ENCODE data around the gene PPP1R11. TPM values are rescaled to one million over a fixed set of nuclear protein-coding genes. Genes with fewer than 3 reads are reported as not detected.

PPP1R11 gene
- total RNA-seq, 1 donor from 2014 or later = 46.3 TPM

DNA sequence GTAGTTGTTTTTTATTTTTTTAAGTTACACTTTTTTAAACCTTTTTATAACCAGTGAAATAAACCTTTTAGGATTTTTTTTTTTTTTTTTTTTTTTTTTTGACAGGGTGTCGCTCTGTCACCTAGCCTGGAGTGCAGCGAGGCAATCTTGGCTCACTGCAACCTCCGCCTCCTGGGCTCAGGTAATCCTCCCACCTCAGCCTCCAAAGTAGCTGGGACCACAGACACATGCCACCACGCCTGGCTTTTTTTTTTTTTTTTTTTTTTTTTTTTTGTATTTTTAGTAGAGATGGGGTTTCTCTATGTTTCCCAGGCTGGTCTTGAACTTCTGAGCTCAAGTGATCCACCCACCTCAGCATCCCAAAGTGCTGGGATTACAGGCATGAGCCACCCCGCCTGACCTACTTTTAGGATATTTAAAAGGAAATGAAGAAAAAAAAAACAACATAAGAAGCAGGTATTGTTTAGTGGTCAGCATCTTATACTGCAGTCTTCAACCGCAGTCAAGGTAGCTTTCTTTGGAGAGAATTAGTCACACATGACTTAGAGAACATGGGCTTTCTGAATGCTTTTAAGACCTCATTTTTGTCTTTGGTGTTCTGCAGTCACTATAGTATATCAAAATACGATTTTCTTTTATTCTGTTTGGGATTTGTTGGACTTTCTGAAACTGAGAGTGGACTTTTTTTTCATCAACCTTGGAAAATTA lies 4.4 kb upstream of the PPP1R11 start:
- ATAC-seq = no peak

DNA sequence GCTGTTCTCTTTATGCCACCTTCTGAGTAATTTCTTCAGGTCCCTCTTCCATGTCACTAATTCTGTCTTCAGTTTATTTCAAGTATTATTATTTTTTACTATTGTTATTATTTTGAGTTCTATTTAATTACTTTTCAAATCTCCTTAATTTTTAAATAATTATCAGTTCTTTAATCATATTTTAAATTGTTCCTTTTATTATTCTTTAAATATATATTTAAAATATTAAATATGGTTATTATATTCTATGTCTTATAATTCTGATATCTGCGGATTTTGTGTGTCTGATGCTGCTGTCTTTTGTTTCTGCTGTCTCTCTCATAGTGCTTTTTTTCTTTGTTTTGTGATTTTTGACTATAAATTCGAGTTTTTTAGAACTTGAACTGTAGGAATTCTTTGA lies 3.7 kb upstream of the PPP1R11 start:
- ATAC-seq = no peak

DNA sequence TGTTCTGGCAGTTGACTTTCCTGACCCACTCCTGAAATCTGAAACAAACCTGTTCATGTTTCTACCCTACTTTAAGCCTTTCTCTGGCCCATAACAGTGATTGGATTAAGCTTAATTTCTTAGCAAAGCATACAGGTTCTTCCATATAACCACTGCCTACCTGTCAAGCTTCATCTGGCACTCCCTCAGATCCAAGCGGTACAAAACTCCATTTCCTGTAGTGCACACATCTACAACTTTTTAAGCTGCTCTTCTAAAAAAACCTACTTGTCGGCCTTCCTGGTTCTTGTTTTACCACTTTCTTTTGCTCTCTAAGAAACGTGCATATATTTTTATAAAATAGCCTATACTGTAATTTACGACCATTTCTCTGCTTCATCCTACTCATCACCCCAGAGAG lies 916 bp upstream of the PPP1R11 start:
- ATAC-seq = peak; percentile 10

DNA sequence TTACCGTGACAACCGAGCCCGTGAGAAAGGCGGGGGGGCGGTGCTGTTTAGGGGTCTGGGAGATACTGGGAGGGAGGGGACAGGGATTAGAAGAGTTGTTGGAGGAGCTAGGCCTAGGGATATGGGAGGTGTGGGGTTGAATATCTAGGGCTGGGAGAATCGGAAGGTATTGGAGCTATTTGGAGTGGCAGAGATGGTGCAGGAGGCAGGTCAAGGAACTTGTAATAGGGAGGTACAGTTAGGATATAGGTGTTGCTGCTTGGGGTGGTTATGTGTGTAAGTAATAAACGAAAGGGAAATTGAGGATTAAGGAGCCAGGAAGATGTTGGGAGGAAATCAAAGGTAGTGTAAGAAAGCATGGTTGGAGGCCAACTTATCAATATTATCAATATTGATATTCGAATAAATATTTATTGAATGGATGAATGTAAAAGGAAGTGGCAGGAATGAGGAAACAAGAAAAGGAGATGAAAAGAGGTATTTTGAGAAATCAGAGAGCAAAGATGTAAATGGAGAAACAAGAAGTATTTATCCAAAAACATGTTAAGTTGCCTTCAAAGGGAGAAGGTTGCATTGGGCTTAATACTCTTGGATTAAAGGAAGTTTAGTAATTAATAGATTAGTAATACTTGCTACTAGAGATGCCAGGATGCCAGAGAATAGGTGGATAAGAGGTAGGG lies 602 bp downstream of the PPP1R11 start:
- no peak for ATAC-seq

DNA sequence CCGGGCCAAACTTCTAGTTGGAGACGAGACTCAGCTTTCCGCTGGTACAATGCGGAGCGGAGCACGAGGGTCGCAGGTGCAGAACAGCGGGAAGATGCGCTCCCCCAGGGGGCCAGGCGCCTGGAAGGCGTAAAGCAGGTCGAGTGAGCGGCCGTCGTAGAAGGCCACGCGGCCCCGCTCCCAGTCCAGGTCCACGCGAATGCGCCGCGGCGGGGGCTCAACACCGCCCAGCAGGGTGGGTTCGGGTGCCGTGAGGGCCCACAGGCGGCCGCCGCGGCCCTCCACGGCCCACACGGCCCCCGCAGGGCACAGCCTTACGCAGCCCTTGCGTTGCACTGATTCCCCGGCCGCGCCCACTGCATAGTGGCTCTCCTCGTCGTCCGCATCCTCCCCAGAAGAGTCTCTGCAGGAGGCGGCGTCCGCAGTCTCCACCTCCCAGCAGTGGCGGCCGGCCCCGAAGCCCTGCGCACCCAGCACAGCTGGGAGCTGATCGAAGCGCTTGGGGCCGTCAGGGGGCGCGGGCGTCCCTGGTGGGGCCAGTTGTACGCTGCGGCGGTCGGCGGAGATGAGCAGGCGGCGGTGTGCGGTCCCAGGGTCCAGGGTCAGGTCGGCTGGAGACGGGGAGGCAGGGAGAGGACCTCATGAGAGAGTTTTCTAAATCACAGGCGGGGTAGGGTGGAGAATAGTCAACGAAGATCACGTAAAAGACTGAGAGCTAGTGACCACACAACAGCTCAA lies 4.3 kb downstream of the PPP1R11 start:
- no peak for ATAC-seq

DNA sequence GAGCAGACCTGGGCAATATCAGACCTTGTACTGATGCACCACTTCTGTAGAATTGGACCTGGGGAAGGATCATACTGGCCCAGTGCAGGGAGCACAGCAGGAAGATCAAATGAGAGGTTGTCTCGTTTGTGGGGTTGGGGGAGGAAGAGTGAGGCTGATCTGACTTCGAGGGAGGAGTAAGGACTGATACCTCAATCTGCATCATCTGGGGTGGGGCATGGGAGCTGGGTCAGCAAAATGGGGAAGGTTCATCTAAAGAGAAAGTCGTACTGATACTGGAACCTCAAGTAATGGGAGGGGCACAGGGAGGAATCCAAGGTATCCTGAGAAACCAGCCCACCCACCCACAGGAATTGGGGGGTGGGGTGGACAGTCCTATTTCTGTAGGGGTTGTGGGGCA lies 4.9 kb downstream of the PPP1R11 start:
- ATAC-seq = no peak

DNA sequence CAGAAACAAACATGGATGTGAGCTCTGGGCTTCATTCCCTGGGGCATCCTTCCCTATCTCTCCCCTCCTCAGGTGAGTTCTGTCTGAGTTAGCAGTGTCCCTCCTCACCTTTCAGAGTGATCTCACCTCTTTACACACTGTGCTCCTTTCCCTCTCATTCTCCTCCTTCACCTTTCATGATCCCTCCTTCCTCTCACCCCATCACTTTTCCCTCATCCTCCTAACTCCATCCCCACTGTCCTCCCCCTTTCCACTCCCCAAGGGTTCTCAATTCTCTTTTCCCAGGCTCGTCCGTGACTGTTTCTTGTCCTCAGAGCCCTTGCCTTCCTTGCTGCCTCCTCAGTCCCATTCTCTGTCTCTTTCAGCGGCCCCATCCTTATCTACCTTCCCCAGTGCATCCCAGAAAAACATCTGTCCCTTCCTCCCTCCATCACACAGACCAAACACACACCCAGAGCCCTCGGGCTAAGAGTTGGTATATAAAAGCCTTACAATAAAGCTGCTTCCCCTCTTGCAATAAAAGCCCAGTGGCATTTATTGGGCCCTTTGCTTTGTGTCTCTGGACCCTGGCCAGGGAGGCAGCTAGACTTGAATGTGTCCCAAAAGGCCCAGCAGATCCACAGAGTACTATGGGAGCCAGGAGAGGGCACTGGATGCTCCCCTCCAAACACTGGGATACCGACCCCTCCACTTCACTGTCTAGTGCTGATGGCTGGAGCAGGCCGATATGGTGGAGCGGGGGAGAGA lies 6.7 kb downstream of the PPP1R11 start:
- no peak for ATAC-seq

DNA sequence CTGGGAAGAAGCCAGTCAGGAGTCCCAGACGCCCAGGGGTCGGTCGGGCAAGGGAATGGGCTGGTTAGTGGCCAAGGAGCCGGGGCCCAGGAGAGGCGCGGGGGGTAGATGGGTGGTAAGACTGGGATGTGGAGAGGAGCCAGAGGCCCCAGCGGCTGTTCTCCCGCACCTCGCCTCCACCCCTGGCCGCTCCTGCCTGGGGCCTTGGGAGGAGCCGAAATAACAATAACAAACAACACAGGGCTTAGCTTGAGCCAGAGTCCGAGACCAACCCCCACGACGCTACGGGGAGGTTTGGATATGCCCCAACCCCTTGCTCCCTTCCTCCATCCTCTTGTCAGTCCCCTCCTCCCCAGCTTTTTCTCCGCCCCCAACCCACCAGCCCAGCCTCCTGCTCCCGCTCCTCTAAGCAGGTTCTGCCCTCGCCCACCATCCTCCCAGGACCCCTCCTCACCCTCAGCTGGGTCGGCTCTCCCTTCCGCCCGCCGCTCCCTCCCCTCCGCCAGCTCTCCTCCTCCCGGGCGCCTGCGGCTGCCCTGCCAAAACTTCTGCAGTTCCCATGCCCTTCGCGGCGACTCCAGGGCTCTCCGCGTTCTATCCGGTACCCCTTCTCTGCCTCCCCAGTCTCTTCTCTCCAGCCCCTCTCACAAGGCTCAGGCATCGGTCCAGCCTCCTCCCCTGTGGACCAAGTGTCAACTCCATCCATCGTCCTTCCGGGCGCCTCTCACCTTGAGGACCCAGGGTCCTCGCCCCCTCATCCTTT lies 7.5 kb downstream of the PPP1R11 start:
- peak; percentile 2 for ATAC-seq

DNA sequence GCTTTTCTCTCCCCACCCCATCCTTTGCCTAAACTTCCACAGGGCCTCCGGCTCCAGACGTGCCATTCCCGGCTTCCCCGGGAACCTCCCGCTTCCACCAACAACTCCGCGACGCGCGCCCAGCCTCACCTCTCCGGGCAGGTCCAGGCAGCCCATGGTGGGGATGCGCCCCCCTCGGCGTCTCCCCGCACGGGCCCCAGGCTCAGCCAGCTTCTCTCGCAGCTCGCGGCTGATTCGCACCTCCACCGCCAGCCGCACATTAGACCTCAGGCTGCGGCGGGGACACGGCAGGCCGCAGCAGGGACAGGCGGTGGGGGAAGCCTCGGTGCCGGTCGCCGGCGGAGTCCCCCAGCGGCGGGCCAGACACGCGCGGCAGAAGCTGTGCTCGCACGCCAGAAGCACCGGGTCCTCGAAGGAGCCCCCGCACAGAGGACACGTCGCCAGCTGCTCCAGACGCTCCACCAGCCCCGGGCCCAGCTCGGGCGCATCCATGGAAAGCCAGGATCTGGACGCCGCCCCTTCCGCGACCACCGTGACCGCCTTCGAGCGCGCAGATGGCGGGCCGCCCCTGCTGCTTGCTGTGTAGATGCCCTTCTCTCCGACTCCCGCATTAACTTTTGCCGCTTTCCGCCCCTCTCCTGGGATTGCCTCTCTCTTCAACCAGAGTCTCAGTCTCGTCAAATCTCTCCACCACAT lies 8.2 kb downstream of the PPP1R11 start, which contains the start of gene RNF39:
Gene RNF39 (minus strand): TSS at position 676 of the 696 bp plus-strand sequence. CDS start 184 bp downstream, at position 492.
- ATAC-seq = peak; percentile 21

DNA sequence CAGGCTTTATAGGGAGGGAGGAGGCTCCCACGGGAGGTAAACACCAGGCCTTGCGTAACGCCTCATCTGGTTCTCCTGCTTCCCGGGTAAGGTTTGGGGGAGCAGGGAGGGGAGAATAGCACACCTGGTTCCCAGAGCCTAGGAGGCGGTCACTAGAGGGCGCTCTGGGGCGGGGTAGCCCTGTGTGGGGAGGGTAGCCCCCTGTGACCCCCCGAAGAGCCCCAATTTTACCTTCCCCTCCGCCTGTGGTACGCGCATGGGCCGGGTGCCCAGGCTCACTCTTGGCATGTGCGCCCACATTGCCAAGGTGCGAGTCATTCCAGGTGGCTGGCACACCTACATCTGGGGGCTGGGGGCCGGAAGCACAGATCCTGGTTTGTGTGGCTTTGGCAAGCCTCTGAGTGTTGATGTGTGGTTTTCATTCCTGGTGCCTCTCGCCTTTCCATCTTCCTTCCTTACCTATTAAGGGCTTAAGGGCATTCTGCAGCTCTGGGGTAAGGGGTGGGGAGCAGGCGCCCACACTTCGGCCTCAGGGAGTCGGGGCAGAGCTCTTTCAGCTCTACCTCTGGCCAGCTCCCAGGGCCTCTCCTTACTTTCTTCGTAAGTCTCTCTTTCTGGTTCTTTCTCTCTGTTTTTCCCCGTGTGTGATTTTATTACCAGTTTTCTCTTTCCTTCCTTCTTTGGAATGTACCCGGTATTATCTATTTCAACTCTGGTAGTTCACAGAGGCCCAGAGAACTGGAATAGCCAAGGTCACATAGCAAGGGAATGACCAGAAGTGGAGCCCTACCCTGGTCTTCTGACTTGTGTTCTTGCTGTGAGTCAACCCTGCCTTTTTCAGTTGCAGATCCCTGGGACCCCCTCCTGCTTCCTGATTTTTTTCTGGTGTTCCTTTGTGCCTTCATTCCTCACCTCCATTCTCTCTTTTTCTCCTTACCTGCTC lies 9.1 kb downstream of the PPP1R11 start:
- ATAC-seq = peak; percentile 78

DNA sequence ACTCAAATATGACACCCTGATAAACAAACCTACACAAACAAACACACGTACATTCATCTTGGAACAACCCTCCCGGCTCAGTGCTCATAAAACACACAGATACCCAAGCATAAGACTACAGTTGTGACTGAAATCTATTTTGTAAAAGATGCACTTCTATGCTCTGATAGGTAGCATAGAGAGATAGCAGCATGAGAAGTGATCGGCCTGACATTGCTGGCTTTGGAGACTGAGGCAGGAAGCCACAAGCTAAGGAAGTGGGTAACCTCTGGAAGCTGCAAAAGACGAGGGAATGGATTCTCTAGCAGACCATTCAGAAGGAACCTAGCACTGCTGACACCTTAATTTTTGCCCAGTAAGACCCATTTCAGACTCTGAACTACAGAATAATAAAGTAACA lies 10.2 kb downstream of the PPP1R11 start:
- no peak for ATAC-seq

DNA sequence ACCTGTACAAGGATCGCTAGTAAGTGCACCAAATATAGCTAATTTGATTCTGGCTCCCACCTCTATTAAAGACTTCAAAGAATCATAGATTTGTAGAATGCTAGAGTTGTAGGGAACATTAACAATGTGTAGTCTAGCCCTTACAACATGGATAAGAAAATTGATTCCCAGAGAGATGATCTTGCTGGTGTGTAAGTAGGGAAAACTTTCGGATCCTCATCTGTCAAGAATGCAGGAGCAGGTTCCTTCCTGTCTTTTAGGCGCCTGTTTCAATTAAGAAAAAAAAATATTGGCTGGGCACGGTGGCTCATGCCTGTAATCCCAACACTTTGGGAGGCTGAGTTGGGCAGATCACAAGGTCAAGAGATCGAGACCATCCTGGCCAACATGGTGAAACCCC lies 20.9 kb downstream of the PPP1R11 start:
- no peak for ATAC-seq

DNA sequence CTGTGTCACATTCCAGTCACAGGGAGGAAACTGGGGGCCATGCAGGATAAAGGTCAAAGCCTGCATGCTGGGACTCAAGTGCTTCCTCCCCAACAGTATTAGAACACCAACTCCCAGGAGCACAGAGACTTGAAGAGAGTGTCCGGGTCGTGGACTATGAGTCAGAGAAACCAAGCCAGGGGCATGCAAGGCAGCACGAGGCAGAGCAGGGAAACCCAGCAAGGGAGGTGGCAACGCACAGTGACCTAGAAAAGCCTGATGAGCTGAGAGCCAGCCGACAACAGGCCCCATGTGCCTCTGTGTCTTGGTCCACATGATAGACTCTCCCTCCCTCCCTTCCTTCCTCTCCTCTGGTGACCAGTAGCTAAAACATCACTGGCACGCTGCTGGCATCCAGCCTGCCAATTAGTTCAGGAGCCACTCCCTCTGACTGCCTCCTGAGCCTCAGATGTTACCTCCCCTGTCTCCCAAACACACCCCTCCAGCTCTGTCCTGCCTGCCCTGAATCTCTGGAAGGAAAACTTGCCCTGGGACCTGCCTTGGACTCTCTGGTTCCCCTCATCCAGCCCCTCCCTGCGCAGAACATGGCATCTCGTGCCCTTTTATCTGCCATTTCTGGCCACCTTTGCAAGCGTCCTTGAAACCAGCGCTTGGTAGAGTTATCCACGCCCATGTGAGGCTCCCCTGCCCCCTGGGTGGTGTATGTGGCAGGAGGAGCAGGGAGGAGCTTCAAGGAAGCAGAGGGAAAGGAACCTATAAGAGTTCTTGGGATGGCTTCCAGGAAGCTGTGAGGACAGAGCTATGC lies 24.8 kb downstream of the PPP1R11 start:
- peak; percentile 86 for ATAC-seq

DNA sequence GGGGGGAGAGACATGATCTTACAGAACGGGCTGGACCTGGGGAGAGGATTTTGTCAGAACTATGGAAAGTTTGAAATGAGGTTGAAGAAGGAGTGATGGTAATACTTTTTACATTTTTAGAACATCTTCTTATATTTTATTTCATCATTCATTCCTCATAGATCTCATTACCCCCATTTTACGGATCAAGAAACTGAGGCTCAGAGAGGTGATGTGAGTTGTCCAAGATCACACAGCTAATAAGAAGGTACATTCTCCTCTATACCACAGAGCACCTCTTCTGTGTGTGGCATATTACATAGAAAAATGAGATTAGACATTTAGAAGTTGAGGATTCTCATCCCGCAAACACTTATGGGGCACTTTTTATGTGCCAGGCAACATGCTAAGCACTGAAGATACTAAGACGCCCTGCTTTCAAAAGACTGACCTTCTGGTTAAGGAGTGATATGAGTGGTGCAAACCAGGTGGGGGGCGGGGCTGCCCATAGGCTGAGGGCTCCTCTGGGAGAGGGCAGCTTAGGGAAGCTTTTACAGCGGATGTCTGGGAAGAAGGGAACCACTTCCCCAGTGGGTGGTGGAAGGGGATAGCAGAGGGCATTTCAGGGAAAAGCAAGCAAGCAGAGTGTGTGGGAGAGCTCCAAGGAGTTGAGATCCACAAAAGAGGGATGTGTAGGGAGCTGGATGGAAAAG lies 26.0 kb downstream of the PPP1R11 start:
- no peak for ATAC-seq

DNA sequence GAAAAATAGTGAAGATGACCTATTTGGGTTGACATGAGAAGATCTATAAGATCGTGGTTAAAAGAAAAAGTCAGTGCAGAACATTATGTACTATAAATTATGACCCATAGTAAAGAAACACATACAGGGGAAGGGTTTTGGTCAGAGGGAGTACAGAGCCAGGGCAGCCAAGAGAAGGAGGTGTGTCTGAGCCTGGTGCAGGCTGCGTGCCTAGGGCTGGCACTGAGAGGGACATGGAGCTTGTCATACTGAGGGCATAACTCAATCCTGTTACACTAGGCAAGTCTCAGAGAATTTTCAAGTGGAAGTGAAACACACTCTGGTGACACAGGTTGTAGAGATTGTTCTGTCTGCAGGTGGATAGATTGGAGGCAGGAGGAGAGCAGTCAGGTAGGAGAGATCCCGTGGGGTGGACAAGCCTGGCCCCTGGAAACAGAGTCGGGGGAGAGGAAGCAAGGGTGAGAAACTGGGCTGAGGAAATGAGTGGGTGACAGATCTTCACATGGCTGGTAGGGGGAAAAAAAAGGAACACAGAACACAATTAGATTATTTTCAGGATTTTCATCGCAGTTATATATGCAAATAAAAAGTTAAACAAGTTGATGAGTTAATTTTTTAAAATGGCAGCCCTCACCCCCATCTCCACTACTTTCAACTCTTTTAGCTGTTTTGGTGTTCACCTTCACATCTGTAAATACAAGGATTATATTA lies 27.1 kb downstream of the PPP1R11 start:
- ATAC-seq = no peak

DNA sequence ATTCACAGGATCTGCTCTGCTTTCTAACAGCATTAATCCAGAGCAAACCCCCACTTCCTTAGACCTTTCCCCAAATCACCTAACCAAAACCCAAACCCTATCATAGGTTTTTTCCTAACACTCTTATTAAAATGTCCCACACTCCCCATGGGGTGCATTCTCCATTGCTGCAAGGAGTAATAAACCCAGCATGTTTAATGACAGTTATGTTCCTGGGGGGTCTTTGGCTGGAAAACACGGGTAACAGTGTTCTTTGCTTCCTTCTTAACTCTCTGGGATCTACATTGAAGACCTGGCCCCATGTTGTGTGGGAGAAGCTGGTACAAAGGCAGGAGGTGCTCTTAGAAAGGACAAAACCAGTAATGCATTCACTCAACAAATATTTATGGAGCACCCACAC lies 29.8 kb downstream of the PPP1R11 start:
- ATAC-seq = no peak

DNA sequence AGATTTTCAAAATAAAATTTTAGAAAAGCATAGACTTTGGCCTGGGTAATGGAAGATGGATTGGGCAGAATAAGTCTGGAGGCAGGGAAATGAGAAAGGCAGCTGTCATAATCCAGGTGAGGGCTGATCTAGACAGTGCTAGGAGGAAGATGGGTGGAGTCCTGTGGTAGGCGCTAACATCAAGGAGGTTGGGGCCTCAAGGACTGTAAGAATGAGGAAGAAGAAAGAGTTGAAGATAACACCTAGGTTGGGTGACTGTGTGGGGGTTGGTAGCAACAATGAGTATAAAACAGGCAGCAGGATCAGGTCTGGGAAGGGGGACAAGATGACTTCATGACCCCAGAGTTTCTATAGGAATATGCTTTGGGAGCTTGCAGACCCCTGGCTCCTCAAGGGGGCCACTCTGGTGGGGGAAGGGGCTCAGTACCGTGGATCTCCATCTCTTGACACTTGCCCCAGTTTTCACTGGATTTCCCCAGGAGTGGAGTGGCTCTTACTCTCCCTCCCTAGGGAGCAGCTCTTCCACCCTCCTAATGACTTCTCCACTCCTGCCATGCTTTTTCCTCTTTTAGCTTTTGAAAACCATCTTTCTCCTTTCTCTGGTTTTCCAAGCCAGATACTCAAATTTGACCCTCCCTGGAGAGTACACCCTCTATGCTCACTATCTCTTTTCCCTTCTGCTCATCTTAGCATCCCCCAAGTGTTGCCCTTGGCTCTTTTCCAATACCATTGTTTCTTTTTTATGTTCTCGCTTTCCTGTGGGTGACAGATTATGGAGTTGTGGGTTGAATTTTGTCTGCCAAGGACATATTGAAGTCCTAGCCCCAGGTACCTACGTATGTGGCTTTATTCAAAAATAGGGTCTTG lies 31.1 kb downstream of the PPP1R11 start:
- no peak for ATAC-seq

Data from esophagus mucosa (tissue), 1 donor.